ENCODE results near the gene ARGLU1.

The ARGLU1 gene

DNA sequence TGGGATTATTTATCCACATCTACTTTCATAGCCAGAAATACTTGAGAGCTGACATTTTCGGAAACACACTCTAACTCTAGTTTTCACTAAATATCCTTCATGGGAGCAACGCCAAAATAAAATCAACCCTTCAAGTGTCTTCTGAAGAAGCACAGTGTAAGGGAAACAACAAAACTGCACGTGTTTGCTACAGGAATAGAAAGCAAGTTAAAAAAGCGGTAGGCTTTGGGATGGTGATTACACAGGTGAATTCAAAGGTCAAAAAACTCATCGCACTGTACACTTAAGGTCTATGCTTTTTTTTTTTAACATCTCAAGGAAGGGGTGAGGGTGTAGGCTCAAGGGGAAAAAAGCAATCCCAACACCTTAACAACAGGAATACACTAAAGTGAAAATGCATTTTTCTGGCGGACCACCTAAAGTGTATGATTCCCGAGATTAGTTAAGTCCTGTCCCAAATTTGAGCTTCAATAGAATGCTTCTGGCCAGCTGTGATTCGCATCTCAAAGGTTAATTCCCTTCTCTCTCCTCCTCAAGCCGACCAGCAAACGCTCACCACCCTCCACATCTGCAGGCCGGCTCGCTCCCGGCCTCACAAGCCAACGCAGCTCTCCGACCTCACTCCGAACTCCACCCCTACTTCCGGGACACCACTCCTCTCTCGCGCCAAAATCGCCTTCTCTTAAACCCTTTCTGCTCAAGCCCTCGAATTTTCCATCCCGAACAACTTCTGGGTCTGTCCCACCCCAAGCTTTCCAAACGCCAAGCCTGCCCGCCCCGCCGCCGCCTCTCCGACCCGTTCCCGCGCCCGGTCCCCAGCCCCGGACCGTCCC, 1.1 kb downstream of the ARGLU1 start:
- in situ Hi-C loops (cut with MboI; ENCODE audit: low sequenced_read_pairs, unreplicated experiment): no loop called here
- TF ChIP-seq, protein P1, sequence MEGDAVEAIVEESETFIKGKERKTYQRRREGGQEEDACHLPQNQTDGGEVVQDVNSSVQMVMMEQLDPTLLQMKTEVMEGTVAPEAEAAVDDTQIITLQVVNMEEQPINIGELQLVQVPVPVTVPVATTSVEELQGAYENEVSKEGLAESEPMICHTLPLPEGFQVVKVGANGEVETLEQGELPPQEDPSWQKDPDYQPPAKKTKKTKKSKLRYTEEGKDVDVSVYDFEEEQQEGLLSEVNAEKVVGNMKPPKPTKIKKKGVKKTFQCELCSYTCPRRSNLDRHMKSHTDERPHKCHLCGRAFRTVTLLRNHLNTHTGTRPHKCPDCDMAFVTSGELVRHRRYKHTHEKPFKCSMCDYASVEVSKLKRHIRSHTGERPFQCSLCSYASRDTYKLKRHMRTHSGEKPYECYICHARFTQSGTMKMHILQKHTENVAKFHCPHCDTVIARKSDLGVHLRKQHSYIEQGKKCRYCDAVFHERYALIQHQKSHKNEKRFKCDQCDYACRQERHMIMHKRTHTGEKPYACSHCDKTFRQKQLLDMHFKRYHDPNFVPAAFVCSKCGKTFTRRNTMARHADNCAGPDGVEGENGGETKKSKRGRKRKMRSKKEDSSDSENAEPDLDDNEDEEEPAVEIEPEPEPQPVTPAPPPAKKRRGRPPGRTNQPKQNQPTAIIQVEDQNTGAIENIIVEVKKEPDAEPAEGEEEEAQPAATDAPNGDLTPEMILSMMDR (IDR thresholded peaks at IDR 0.05; ENCODE audit: borderline replicate concordance, control extremely low read depth, extremely low read depth, insufficient read depth, missing control alignments): no peak
- DNase-seq (ENCODE audit: low spot score): peak; percentile 71

- DNase-seq (ENCODE audit: low spot score): no peak
- TF ChIP-seq, protein P1 (IDR thresholded peaks at IDR 0.05; ENCODE audit: borderline replicate concordance, control extremely low read depth, extremely low read depth, insufficient read depth, missing control alignments): no peak
- in situ Hi-C loops (cut with MboI; ENCODE audit: low sequenced_read_pairs, unreplicated experiment): no loop called here
Observed at GRCh38 chr13:106565127-106565775, 2.7 kb downstream of the ARGLU1 start.

DNA sequence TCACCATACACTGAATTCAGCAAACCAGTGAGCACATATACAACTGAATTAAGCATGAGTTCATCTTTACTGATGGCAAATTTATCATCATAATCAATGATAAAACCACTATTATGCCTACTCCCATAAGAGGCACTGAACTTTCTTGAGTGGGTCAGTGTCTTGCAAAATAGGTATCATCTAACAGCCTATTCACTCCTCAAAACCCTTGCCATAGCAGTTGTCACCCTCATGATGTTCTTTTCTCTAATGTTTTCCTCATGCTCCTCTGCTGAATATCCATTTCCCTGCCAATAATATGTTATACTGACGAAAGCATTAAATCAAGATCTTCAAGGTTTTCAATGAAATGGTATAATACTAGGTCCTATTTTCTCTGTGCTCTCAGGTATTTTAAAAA, 5.6 kb downstream of the ARGLU1 start:
- no peak for DNase-seq (ENCODE audit: low spot score)
- in situ Hi-C loops (cut with MboI; ENCODE audit: low sequenced_read_pairs, unreplicated experiment): no loop called here

DNA sequence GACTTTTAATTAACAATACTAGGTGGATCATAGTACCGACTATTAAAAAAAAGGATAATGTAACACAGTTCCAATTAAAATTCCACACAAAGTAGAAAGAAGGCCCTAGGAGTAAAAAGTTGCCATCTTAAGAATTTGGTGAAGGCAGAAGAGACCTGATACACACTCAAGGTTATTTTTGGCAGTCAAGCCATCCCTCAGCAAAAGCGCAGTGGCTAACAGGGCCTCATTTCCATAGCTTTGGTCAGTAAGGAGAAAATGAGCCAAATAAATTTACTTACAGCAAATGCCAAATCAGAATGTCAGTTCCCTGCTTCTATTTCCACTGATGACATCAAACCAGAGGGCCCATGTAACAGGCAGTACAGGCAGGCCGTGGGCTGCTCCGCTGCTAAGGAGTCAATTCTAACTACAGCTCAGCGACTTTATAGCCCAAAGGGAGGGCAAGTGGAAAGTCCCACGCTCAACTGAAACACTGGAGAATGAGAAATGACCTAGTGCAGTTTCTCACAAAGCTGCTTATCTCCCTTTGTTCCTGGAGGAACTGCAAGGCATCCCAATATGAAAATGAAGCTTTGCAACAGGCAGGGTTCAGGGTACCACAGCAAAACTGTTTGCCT, 6.3 kb downstream of the ARGLU1 start:
- DNase-seq (ENCODE audit: low spot score): peak; percentile 56

More for the DNA sequence above, 5.6 kb downstream of the ARGLU1 start:
- TF ChIP-seq, protein P1 (IDR thresholded peaks at IDR 0.05; ENCODE audit: borderline replicate concordance, control extremely low read depth, extremely low read depth, insufficient read depth, missing control alignments): no peak

GRCh38 chr13:106560821-106561220, 7.1 kb downstream of the ARGLU1 start:
- TF ChIP-seq, protein P1 (IDR thresholded peaks at IDR 0.05; ENCODE audit: borderline replicate concordance, control extremely low read depth, extremely low read depth, insufficient read depth, missing control alignments): no peak
- in situ Hi-C loops (cut with MboI; ENCODE audit: low sequenced_read_pairs, unreplicated experiment): no loop called here
- no peak for DNase-seq (ENCODE audit: low spot score)

More for the DNA sequence above, 6.3 kb downstream of the ARGLU1 start:
- TF ChIP-seq, protein P1 (IDR thresholded peaks at IDR 0.05; ENCODE audit: borderline replicate concordance, control extremely low read depth, extremely low read depth, insufficient read depth, missing control alignments): no peak
- in situ Hi-C loops (cut with MboI; ENCODE audit: low sequenced_read_pairs, unreplicated experiment): no loop called here

DNA sequence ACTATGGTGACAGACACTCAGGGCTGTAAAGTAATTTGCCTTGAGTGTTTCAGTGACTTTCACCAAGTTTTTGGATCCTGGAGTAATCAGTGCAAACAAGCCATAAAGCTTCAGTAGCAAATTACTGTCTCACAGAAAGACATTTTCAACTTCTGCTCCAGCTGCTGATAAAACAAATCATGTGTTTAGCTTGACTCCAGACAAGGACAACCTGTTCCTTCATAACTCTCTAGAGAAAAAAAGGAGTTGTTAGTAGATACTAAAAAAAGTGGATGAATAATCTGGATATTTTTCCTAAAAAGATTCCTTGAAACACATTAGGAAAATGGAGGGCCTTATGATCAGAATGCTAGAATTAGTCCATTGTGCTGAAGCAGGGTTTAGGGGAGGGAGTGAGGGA, 9.4 kb downstream of the ARGLU1 start:
- no peak for DNase-seq (ENCODE audit: low spot score)
- TF ChIP-seq, protein P1 (IDR thresholded peaks at IDR 0.05; ENCODE audit: borderline replicate concordance, control extremely low read depth, extremely low read depth, insufficient read depth, missing control alignments): no peak
- in situ Hi-C loops (cut with MboI; ENCODE audit: low sequenced_read_pairs, unreplicated experiment): no loop called here
